Panc1 (cell line): Measurements from ENCODE around the gene ARHGEF28. TPM values are rescaled to one million over a fixed set of nuclear protein-coding genes. Genes with fewer than 3 reads are reported as not detected.

ENCODE experiments used
- ATAC-seq: fragments of 200-7000 bp; cut with Tn5 transposase; 2 replicates; pipeline ENCODE4 v1.9.1; 2020; ENCODE audit warnings: mild to moderate bottlenecking, moderate library complexity
- BruUV-seq: library from RNA; stranded (reverse); fragments of 400-500 nt; replicated peaks from 2 replicates; lab custom pipeline; 2021; lab: Mats Ljungman, UMichigan
- CTCF ChIA-PET: fragments of 300-600 bp; sonication (Branson Sonifier 250); formaldehyde crosslinking; loops from one replicate; lab custom pipeline; 2022; ENCODE audit warnings: antibody characterized with exemption; lab: Charles Lee
- POLR2A ChIA-PET: fragments of 300-600 bp; sonication (Branson Sonifier 250); formaldehyde crosslinking; loops from one replicate; lab custom pipeline; 2022; ENCODE audit warnings: antibody characterized with exemption; lab: Charles Lee
- DNase-seq: peaks from one replicate; pipeline ENCODE4 v3.0.0-alpha.2; 2010; ENCODE audit warnings: low read depth, low spot score
- H3K27ac ChIP-seq: 2 replicates; pipeline ENCODE4 v1.5.1; 2011; ENCODE audit warnings: mild to moderate bottlenecking, low read length, inconsistent platforms
- H3K27me3 ChIP-seq: fragments of 200-500 bp; sonication (Bioruptor generic); 2 replicates; pipeline ENCODE4 v1.6.0; 2014; ENCODE audit warnings: low read length, inconsistent platforms; ENCODE audit not compliant: control insufficient read depth, insufficient read depth
- H3K36me3 ChIP-seq: fragments of 200-500 bp; sonication (Bioruptor generic); 2 replicates; pipeline ENCODE4 v1.5.1; 2014; ENCODE audit warnings: inconsistent platforms, mild to moderate bottlenecking, low read length, moderate library complexity; ENCODE audit not compliant: control insufficient read depth, insufficient read depth
- H3K4me1 ChIP-seq: 2 replicates; pipeline ENCODE4 v1.5.1; 2011; ENCODE audit warnings: inconsistent platforms, mild to moderate bottlenecking, low read length, moderate library complexity; ENCODE audit not compliant: control insufficient read depth, insufficient read depth
- H3K4me3 ChIP-seq, 2 experiments: 2 replicates each; pipeline ENCODE4 v1.5.1; 2011 to 2012; ENCODE audit warnings: low read depth in 2 of 2, low read length in 2 of 2, mild to moderate bottlenecking in 2 of 2, inconsistent platforms in 1 of 2, moderate library complexity in 1 of 2
- H3K9me3 ChIP-seq: fragments of 200-500 bp; sonication (Bioruptor generic); 2 replicates; pipeline ENCODE4 v1.5.1; 2014; ENCODE audit warnings: low read depth, mild to moderate bottlenecking, inconsistent platforms, low read length, moderate library complexity; ENCODE audit not compliant: control insufficient read depth, insufficient read depth
- CTCF ChIP-seq: fragments of 450-650 bp; IDR thresholded peaks from 2 replicates; pipeline ENCODE4 v1.5.1; 2017; ENCODE audit warnings: mild to moderate bottlenecking
- POLR2AphosphoS5 ChIP-seq: IDR thresholded peaks from 2 replicates; pipeline ENCODE4 v1.6.1; 2012; ENCODE audit warnings: mild to moderate bottlenecking, low read depth, low read length, moderate library complexity
- REST ChIP-seq, 2 experiments: IDR thresholded peaks; 2 replicates each; pipeline ENCODE4 v1.6.1; 2011 to 2012; ENCODE audit warnings: low read depth in 2 of 2, control low read depth in 1 of 2, low read length in 1 of 2, mild to moderate bottlenecking in 1 of 2, moderate library complexity in 1 of 2; ENCODE audit not compliant: insufficient read depth in 1 of 2
- SIN3A ChIP-seq: IDR thresholded peaks from 2 replicates; pipeline ENCODE4 v1.6.1; 2012; ENCODE audit warnings: low read depth, mild to moderate bottlenecking, low read length, moderate library complexity, borderline replicate concordance; ENCODE audit not compliant: insufficient read depth
- TCF7L2 ChIP-seq: IDR thresholded peaks from 2 replicates; pipeline ENCODE4 v1.6.1; 2011; ENCODE audit warnings: mild to moderate bottlenecking, low read depth, low read length, inconsistent platforms
- in situ Hi-C: cut with HindIII; loops from 2 replicates; pipeline ENCODE4 v1.10.0; 2016; ENCODE audit warnings: low sequenced_read_pairs, low pct_unique_long_range_greater_than_20kb
- intact Hi-C: fragments of 100-400 bp; cut with micrococcal nuclease; formaldehyde crosslinking; loops from one replicate; pipeline ENCODE4 v1.10.0; 2022; ENCODE audit not compliant: unreplicated experiment
- total RNA-seq: library from RNA; stranded (reverse); gene quantifications from one replicate; pipeline ENCODE4 v1.2.1, GENCODE V29; 2021; ENCODE audit not compliant: unreplicated experiment

The ARHGEF28 gene
- total RNA-seq, 1 experiment from 2014 or later = 34.8 TPM

- BruUV-seq = no TSS peak
- ChIA-PET POLR2A (no interaction called here), CTCF (no interaction called here)
- H3K4me3 ChIP-seq = no peak overlapping the region
- H3K27ac ChIP-seq = no peak overlapping the region
- H3K27me3 ChIP-seq = peaks cover 2% of the 10 kb centered on the region; the same call in 1 of the 2 replicates
- H3K9me3 ChIP-seq = no peaks in the 10 kb centered on the region
- ATAC-seq (no peak), DNase-seq (no peak)
- no peaks in the 10 kb centered on the region for H3K36me3 ChIP-seq
- TF ChIP-seq CTCF = no peak
- TF ChIP-seq POLR2AphosphoS5 = no peak
- TF ChIP-seq TCF7L2 = no peak
- TF ChIP-seq REST (IDR thresholded peaks at IDR 0.05; ENCODE audit: insufficient read depth in 1 of 2, low read depth in 2 of 2, low read length in 1 of 2) = no peak
- no peak for TF ChIP-seq SIN3A
- H3K4me1 ChIP-seq = no peaks in the 10 kb centered on the region
- in situ Hi-C loops (no loop called here), intact Hi-C loops (no loop called here)
Observed at GRCh38 chr5:73962801-73963425, 336.9 kb downstream of the ARHGEF28 start.

GRCh38 chr5:73964352-73964865 is 338.4 kb downstream of the ARHGEF28 start:
- peaks cover 2% of the 10 kb centered on the region; the same call in 1 of the 2 replicates for H3K27me3 ChIP-seq
- CTCF ChIA-PET = no interaction called here
- in situ Hi-C loops (no loop called here), intact Hi-C loops (no loop called here)
- no TSS peak for BruUV-seq
- H3K4me3 ChIP-seq = no peak overlapping the region
- ATAC-seq (no peak), DNase-seq (no peak)
- TF ChIP-seq TCF7L2 = no peak
- TF ChIP-seq REST (IDR thresholded peaks at IDR 0.05; ENCODE audit: insufficient read depth in 1 of 2, low read depth in 2 of 2, low read length in 1 of 2) = no peak
- no peak for TF ChIP-seq SIN3A
- TF ChIP-seq POLR2AphosphoS5 = no peak
- TF ChIP-seq CTCF = no peak
- POLR2A ChIA-PET = no interaction called here
- H3K36me3 ChIP-seq = no peaks in the 10 kb centered on the region
- no peaks in the 10 kb centered on the region for H3K4me1 ChIP-seq
- no peak overlapping the region for H3K27ac ChIP-seq
- no peaks in the 10 kb centered on the region for H3K9me3 ChIP-seq
